HG03558 (cell line): ENCODE results near the gene LMAN1.

Source experiments
- ATAC-seq: cut with Tn5 transposase; IDR thresholded peaks from one replicate; pipeline ENCODE4 v1.9.1; 2021; ENCODE audit warnings: moderate number of reproducible peaks; ENCODE audit not compliant: unreplicated experiment; ENCODE audit errors: extremely low read depth

Gene LMAN1, protein sequence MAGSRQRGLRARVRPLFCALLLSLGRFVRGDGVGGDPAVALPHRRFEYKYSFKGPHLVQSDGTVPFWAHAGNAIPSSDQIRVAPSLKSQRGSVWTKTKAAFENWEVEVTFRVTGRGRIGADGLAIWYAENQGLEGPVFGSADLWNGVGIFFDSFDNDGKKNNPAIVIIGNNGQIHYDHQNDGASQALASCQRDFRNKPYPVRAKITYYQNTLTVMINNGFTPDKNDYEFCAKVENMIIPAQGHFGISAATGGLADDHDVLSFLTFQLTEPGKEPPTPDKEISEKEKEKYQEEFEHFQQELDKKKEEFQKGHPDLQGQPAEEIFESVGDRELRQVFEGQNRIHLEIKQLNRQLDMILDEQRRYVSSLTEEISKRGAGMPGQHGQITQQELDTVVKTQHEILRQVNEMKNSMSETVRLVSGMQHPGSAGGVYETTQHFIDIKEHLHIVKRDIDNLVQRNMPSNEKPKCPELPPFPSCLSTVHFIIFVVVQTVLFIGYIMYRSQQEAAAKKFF

DNA sequence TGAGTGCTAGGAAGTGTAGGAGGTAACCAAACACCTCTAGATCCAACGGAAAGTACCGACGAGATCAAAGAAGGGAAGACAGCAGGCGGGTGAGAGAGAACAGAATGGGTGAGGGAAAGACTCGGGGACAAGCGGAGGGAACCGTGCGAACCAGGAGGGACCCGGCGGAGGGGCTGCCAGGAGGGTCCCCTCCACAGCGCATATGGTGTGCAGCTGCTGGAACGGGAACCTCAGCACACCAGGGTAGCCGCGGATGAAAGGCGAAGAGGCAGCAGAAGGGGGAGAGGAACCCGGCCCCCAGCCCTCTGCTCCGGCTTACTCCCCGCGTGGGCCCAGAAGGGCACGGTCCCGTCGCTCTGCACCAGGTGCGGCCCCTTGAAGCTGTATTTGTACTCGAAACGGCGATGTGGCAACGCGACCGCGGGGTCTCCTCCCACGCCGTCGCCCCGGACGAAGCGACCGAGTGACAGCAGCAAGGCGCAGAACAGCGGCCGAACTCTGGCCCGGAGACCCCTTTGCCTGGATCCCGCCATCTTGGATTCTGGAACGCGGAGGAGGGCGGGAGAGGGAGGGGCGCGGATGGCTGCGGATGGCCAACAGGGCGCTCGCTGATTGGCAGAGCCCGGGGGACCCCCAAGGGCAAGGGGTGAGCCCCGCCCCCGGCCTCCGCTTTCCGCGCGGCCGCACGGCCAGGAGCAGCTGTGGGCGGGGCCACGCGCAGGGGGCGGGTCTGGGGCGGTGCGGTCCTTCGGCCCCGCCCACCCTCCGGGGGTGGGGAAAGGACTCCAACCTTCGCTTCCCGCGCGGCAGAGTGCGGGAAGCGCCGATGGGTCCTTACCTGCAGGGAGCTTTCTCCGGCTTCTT lies at the start of gene LMAN1:
TSS of gene LMAN1 (minus strand) at position 554 of the 864 bp plus-strand sequence. CDS start at position 533, 21 bp downstream.
- ATAC-seq = peak; percentile 77

DNA sequence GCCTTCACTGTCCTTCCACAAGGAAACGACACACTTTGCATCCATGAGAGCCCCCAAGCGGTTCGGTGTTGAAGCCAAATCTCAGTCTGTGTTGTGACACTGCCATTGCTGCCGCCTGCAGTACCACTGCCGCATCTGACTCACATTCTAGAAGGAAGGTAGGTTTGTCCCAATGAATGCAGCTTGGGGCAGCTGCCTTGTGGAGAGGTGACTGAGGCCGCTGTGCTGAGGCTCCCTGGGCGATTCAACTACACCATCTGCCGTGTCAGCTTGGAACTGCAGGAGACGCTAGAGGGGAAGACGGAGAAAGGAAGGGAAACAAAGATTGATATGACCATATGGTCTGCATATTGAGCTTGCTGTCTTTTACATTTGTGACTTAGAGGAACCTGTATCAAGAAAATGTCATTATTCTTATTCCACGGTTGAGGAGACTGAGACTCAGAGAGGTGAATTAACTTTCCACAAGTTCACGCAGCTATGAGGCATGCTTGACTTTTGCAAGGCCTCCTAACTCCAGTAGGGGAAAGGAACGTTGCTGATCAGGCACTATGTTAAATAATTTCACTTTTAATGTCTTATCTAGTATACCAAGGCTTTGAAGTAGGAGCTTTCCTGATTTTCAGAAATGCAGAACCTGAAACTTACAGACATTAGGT lies 43.5 kb upstream of the LMAN1 start:
- ATAC-seq = peak; percentile 92

DNA sequence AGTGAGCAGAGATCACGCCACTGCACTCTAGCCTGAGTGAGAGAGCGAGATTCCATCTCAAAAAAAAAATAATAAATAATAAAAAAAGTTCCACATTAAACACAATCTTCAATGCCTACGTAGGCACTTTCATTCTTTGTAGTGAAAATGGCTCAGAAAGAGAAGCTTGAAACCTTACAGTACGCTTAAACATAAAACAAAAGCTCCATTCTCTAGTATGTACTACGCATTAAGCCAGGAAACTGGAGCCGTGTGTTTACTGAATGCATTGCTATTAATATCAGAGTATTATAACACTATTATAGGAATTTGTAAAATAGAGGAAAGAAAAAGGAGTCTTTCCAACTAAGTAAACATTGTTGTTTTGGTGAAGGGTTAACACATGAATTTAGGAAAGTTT lies 41.3 kb upstream of the LMAN1 start:
- no peak for ATAC-seq

DNA sequence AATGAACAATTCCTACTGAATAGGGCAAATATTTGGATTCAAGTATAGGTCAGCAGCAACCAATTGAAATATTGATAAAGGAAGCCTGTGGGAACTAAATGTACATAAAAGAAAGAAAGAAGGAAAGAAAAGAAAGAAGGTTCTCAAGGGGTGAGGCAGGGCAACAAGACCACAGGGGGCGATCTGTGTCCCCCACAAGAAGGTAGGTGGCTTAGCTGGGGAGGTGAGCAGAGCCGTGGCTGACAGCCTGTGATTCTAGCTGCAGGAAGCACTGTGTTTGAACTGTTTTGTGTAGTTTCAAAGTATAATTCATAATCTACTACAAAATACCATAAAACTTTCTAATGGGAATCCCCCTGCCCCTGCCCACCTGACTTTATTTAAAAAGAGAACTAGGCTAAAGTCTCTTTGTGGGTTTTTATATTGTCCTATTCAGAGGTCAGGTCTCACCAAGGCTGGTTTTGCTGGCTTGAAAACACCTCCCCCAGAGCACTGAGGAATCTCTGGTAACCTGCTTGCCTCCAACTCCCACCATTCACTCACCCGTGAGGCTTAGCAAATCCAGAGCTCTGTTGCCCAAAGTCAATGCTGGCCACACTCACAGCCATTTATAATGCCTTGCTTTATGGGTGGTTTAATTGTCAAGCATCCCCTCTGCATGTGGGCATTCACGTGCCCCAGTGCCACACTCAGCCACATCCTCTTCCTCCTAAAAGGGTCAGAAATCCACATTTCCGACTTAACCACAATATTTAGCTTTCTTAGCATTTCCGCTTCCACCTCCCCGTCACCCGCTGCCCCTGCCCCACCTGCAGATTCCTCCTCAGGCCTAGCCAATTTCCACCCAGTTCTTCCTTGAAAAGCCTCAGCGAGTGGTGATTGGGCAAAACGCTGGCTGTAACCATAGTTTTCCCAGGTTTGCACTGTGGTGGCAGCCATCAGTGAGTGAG lies 36.4 kb upstream of the LMAN1 start:
- no peak for ATAC-seq

DNA sequence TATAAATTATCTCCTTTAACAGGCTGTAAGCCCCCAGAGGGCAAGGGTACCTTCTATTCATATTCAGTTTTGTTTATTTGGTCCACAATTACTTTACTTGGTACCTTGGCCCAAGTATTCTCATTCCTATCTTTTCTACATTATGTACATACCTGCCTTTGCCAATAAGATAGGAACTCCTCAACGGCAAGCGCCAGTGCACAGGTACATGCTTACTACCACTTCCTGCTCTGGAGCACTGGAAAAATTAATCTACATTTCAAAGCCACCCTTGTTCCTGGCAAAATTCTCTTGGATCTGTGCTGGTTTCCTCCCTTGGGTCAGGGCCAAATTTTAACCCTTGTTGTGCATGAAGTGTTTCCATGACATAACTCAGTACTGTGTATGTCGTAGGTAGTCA lies 34.3 kb upstream of the LMAN1 start:
- ATAC-seq = no peak

DNA sequence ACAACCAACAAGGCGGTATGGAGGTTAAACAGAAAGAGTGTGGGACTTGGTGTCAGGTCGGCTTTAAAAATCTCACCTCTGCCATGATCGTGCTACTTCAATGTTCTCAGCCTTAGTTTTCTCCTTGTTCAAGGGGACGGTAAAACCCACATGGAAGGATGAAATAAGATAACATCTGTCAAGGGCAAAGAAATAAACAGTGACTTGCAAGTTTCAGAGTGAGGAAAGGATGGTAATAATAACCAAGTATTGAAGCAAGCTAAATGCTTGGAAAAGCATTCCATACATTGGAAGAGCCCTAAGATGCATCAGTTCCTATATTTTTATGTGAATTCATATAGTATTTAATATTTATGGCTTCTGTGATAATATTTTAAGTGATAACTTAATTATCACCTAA lies 29.8 kb upstream of the LMAN1 start:
- no peak for ATAC-seq

DNA sequence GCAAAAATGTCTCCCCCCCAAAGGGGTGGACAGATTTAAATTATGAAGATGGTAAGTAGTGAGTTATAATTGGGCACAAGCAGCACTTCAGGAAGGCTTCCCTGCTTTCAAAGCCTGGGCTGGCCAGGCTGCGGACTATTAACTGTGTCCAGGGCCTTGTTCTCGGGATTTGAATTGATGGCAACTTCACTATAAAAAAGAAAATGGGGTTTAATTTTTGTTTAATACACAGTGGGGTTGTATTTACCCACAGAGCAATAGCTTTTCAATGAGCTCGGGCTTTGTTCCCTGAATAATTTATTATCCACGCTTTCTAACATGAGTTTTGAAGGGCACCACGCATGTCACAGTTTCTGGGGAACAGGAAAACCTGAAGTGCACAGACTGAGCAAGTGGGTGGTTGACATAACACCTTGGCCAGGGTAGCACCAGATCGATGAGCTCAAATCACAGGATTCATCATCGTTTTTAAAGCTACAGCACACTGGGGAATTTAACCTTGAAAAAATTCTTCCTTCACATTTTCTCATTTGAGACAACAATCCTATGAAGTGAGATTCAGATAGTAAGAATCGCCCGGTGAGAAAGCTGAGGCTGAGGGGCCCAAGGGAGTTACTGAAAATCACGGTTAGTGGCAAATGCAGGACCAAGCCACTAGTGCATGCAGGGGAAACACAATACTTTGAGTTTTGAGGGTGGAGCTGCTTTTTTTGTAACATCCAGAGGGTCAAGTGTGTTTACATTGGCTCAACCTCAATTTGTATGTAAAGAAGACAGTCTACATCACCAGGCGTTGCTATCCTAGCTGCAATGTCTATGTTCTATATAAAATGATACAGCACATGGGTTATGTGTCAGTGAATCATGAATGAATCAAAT lies 28.9 kb upstream of the LMAN1 start:
- no peak for ATAC-seq

DNA sequence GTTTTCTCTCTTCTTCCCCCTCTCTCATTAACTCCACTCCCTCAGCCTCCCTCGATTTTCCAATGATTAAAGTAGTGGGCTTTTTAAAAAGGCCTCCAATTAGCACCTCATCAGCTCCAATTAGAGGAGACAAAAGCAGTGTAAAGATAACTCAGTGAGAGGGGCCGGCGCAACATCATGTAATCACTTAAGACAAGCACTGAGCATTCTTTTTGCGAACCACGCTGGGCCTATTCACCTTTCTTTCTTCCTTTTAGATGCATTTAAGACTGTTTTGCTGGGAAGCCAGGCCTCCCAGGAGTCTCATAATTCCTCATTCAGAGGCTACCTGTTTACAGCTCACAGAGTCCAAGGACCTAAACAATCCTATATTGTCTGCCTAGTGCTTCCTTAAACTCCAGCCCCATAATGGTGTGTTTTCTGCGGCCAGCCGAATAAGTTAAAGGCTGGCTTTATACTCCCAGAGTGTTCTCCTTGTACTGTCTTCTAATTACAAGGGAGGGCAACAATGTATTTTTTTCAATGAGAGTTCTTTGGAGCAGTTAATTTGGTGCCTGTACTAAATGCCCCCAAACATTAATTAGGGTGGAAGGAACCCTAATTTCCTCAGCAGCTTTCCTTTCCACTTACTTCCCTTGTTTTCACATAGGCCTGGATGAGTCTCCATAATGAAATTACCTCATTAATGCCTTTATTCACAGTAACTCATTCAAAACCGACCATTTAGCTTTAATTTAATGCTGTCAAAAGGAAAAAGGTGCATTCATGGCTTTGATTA lies 28.0 kb upstream of the LMAN1 start:
- no peak for ATAC-seq

DNA sequence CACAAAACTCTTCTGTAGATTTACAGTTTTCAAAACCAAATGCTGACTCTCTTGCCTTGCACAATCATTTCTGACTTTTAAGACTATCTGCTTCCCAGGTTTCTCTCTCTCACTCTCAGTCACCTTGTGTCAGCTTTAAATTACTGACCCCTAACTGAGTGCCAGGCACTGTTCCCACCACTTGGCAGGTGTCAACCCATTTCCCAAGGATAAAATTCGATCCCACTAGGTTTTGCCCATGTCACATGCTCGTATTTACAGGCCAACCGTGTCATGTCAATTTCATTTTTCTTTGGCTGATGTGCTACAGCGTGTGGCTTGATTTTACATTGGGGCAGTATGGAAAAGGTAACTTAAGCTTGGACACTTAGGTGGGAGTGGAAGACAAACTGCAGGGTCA lies 26.1 kb upstream of the LMAN1 start:
- ATAC-seq = no peak

DNA sequence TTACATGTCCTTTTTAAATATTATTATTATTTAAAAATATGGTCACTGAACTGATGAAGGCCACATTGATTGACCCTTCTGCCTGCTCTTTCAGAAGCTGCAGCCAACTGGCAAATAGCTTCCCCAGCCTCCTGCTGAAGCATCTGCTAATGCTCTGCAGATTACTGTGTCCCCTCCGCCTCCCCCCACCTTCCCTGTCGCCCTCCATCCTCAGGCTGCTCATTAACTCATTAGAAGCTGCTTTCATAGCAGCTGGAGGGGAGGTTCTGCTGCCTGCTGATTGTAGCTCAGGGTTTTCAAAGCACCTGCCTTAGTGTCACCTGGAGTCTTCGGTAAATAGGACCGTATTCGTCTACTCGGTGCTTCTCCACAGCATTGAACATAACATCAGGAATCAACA lies 24.8 kb upstream of the LMAN1 start:
- no peak for ATAC-seq

DNA sequence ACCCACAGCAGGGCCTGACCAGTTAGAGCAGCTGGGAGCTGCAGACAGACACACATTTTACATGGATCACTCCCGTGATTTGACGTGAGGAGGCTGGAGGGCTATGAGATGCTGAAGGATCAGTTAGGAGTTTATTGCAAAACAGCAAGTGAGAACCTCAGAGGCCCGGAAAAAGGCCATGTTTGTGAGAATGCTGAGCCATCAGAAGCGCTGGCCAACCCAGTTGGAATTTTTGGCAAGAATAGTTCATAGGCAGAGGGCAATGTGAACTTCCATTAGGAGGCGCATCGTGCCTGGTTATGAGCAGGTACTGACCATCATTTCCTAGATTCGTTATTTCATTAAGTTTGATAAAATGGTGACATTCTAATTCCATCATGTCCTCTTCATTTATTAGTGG lies 23.3 kb upstream of the LMAN1 start:
- ATAC-seq = no peak

DNA sequence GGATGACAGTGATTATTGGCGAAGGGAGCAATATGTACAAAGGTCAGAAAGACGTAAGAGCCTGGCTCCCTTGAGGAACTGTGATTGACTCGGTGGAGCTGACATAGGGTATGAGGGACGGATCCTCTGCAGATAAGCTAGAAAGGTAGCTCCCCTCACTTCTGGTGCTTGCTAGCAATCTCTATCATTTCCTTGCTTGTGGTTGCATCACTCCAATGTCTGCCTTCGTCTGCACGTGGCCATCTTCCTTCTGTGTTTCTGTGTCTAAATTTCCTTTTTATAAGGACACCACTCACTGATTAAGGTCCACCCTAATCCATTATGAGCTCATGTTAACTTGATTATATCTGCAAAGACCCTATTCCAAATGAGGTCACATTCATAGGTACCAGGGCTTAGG lies 22.9 kb upstream of the LMAN1 start:
- no peak for ATAC-seq

DNA sequence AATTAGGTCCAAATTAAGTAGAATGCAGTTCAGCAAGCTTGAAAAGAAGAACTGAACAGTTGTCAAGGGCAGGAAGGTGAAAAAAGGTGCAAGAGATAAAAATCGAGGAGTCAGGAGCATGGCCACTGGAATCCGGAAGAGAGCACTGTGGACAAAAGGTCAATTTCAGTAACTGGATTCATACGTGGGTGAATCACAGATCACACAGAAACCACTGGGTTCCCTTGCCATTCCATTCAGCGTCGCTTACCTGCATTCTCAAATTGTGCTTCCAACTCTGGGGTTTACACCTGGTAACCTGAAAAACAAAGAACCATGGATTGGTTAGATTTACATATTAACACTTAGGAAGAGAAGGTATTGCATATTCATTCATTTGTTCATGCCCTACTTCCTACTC lies 21.6 kb upstream of the LMAN1 start:
- no peak for ATAC-seq

DNA sequence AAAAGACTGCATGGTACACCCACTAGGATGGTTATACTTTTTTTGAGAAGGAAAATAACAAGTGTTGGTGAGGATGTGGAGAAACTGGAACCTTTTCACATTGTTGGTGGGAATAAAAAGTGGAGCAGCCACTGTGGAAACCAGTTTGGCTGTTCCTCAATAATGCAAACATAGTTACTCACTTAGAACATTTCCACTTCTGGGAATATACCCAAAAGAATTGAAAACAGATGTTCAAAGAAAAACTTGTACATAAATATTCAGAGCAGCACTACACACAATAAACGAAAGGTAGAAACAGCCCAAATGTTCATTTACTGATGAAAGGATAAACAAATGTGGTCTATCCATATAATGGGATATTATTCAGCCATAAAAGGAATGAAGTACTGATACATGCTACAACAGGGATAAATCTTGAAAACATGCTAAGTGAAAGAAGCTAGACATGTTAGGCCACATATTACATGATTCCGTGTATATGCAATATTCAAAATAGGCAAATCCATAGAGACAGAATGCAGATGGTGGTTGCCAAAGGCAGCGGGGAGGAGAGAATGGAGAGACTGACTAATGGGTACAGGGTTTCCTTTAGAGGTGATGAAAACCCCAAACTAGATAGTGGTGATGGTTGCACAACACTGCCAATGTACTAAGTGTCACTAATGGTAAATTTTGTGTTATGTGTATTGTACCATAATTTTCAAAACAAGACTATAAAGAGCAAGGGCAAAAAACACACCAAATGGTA lies 20.9 kb upstream of the LMAN1 start:
- no peak for ATAC-seq

DNA sequence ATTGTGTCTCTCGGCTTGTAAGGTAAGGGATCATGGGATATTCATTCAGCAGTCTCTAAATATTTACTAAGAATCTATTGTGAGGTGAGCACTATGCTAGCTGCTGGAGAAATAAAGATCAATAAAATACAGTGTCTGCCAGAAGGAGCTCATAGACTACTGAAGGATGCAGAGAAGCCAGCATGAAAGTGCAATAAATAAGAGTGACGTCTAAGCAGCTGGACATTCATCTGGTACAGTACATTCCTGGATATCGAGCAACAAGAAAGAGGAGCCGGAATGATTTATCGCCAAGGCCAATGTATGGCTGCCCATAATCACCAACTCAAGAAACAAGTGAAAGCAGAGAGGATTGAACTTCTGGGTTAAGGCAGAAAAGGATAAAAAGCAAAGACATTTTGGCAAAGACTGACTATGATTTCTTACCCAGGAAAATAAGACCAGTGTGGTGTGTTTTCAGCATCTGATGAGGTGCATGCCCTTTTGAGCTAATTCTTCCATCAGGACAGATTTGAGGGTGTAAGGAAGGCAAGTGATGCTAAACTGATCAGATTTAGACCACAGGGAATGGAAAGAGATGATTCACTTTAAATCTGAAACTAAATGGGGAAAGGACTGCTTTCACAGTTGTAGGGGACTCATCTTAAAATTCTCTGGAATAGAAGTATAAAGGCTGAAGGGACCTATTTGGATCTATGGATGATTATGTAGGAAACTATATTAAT lies 18.7 kb upstream of the LMAN1 start:
- no peak for ATAC-seq

DNA sequence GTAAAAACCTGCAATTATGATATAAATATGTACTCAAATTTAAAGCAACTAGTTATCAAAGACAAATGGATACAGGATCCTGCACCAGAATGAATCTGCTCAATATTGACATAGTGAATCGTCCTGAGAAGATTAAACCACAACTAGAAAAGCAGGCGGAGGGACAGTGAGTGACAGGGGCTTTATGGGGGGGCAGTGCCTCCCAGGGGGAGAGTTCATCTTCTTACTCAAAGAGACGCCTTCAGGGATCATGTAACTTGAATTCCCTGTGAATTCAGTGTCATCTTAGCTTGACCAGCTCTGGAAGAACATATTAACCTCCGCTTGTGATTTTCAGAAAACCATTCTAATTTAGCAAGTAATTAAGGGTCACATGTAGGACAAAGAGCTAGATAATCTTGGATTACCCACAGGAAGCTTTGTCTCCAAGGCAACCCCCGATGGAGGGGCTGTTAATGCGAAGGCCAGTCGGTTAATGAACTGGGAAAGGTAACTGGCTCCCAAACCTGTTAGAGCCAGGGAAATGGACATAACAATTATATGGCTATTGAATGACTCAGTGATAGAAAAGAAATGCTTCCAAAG lies 17.4 kb upstream of the LMAN1 start:
- ATAC-seq = no peak
